Naive thymus-derived CD4-positive, alpha-beta T cell (primary cell): Measurements from ENCODE around the gene C2CD2. TPM values are rescaled to one million over a fixed set of nuclear protein-coding genes. Genes with fewer than 3 reads are reported as not detected.

Experiments used
- polyA plus RNA-seq, 2 donors: library from polyadenylated mRNA; unstranded; fragments of 300-500 nt; fragmentation: Illumina TruSeq; gene quantifications; one replicate each; pipeline ENCODE4 v1.2.3, GENCODE V29; 2021
- total RNA-seq, 6 experiments: library from RNA in 5 of 6; stranded (reverse) in 5 of 6; gene quantifications; 1 replicate in 5 of 6; 2 replicates in 1 of 6; pipeline ENCODE4 v1.2.3 and lab custom pipeline; 2021 to 2026

The C2CD2 gene
- total and polyA plus RNA-seq, 7 experiments from 2014 or later = 2.8 to 14.8 (median 10.0) TPM

Other genes with a start within 250 kb of the C2CD2 start
- gene RIPK4, start 187.0 kb downstream of the C2CD2 start, total RNA-seq = 1 to 10 TPM in 1 of 5 experiments, under 1 TPM in 3, not detected in 1; 0.30 to 2.2 (median 0.62) TPM
- gene RIPK4, start 187.0 kb downstream of the C2CD2 start, polyA plus RNA-seq = under 1 TPM; 0.24 to 0.33 TPM
- 10 to 100 TPM in 4 of 5 experiments, 1 to 10 TPM in 1; 10.0 to 20.1 (median 15.9) TPM for gene PRDM15, start 74.7 kb downstream of the C2CD2 start, total RNA-seq
- 1 to 10 TPM; 1.3 to 2.0 TPM for gene PRDM15, start 74.7 kb downstream of the C2CD2 start, polyA plus RNA-seq
- 100 to 1,000 TPM in 2 of 5 experiments, 10 to 100 TPM in 3; 16.8 to 137 (median 25.2) TPM for gene ZBTB21, start 56.3 kb upstream of the C2CD2 start, total RNA-seq
- 1 to 10 TPM; 4.3 to 9.7 TPM for gene ZBTB21, start 56.3 kb upstream of the C2CD2 start, polyA plus RNA-seq
- gene UMODL1, start 117.3 kb upstream of the C2CD2 start, total RNA-seq = 1 to 10 TPM in 2 of 5 experiments, under 1 TPM in 2, not detected in 1; 0.34 to 1.7 (median 1.1) TPM
- gene UMODL1, start 117.3 kb upstream of the C2CD2 start, polyA plus RNA-seq = under 1 TPM; 0.11 to 0.14 TPM